CD4-positive, alpha-beta T cell treated with Interleukin-17A for 4 hours (primary cell): ENCODE results near the gene SLC1A4.
"Not testable (repeated sequence)": the region's sequence is repeated elsewhere in the genome, so short reads cannot be mapped to it uniquely, and the experiment has no call there.

ENCODE experiments used
- DNase-seq: peaks from one replicate; pipeline ENCODE4 v3.0.0-alpha.2; 2020; ENCODE audit warnings: mixed read lengths

The SLC1A4 gene

DNA sequence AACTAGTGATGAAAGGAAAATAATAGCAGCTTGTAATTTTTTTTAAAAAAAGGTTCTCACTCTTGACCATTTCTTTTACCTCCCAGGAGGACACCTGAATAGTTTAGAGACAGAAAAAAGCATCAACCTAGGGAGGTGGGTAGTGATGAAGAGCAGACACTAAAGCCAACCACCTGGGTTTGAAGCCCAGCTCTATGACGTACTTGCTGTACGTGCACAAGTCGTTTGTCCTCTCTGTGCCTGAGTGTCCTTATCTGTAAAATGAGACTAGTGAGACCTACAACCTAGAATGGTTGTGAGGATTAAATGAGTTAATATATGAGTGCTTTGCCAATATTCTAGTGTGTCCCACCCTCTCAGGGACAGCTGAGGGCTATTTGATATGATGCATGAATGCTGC lies 5.8 kb downstream of the SLC1A4 start:
- no peak for DNase-seq

DNA sequence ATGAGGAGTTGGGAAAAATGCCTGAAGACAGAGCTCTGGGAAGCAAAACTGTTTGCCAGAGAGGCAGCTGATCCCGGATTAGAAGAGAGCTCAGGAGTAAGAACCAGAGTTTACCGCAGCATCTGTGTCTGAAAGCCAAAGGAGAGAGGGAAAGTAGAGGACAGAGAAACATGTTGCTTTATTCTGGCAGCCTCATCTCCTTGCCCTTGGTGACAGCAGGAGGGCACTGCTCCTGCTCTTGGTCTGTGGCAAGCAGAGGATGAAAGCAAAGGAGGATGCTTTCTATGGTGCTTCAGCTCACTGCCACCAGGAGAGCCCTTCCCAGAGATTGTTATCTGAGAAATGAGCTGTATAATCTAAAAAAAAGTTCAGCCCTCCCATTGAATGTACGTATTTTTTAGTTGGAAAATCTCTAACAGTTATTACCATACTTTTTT lies 7.7 kb downstream of the SLC1A4 start:
- DNase-seq, result no peak

DNA sequence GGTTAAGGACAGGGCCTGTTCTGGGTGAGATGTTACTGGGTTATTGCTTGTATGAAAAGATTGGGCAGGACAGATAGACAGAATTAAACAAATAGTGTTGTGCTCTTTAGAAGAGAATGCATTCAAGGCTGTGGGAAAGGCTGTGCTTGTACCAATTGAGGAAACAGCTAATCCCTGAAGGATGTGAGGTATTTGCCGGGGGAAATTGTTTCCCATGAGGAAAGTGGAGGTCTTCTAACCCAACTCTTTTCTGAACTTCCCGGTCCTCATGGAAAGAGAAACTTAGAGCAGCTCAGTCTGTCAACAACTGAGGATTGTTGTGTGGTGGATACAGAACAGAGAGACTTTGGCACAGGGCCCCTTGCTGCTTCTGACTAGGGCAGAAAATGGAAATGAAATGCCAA lies 9.5 kb downstream of the SLC1A4 start:
- no peak for DNase-seq

DNA sequence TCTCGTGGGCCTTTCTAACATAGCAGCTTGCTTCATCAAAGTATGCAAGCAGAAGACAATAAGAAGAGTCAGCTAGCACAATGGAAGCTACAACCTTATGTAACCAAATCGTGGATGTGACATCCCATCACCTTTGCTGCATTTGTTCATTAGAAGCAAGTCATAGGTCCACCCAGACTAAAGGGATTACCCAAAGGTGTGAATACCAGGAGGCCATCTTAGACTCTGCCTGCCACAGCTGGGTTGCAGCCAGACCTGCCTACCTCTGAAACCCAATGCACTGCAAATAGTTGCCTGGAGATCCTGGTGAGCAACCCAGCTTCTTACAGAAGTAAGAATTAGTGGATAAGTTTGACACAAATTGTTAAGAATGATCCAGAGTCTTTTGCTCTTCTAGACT lies 10.6 kb downstream of the SLC1A4 start:
- DNase-seq, result no peak

DNA sequence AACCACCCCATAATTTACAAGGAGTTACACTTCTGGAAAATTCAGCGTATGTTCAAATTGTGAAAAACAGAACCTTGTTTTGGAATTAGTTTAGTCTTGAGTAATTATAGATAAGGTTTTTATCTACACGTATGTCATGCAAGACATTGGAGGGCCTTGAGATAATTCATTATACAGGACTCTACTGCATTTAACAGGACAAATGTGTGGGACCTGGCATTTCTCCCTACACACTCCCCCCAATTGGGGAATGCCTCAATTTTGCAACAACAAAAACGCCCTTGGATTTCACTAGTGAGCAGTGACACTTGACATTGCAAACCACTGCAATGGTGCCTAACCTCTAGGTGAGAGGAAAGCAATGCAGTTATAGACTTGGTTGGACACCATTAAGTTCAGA lies 11.4 kb downstream of the SLC1A4 start:
- no peak for DNase-seq

DNA sequence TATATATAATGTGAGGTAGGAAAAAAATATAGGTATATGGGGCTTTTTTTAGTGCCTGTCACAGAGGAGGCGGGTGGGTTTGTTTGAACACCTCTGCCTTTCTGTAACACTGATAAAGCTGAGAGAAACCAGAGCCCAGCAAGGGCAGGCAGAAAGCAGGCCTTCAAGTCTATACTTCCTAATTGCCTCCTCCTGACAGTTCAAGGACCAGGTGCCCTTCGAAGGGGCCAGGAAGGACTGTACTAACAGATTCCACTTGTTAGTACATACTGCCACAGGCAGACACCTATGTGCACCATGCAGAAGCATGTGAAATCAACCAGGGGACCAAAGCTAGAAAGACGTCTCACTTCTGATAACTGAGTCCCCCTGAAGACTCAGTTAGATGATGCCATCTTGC lies 13.8 kb downstream of the SLC1A4 start:
- DNase-seq, result no peak

DNA sequence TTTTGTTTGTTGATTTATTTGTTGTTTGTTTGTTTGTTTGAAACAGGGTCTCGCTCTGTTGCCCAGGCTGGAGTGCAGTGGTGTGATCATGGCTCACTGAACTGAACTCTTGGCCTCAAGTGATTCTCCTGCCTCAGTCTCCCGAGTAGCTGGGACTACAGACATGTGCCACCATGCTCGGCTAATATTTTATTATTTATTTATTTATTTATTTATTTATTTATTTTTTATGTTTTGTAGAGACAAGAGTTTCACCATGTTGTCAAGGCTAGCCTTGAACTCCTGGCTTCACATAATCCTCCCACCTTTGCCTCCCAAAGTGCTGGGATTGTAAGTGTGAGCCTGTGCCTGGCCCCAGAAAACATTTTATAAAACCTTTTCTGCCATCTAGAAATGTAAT lies 15.0 kb downstream of the SLC1A4 start:
- not testable (repeated sequence) for DNase-seq

DNA sequence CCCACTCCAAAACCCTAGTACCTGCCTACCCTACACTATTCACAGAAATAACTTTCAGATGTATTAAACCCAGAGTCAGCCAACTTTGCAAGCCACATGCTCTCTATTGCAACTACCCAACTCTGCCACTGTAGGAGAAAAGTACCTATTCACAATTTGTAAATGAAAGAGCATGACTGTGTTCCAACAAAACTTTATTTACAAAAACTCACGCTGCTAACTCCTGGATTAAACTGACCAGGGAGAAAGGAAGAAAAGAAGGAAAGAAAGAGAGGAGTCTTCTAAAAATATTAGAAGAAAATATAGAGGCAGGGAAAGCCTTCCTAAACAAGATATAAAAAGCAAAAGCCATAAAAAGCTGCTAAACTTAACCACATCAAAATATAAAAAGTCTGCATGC lies 24.6 kb downstream of the SLC1A4 start:
- DNase-seq, result no peak

DNA sequence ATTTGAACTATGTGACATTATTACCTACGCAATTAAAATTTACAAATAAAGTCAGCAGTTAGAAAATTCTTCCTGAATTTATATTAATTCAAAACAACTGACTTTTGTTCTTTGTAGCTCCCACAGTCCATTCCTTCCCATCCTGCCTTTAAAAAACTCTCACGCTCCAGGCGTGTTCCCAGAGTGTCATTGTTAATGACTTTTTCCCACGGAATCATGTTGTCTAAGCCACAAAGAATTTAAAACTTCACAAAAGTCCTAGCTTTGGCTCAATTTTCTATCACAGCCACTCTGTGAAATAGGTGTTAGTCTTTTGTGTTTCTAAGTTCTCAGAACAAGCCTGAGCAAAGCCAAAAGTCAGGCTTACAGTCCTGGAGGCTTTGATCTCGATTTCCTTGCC lies 26.5 kb downstream of the SLC1A4 start:
- DNase-seq, result no peak

DNA sequence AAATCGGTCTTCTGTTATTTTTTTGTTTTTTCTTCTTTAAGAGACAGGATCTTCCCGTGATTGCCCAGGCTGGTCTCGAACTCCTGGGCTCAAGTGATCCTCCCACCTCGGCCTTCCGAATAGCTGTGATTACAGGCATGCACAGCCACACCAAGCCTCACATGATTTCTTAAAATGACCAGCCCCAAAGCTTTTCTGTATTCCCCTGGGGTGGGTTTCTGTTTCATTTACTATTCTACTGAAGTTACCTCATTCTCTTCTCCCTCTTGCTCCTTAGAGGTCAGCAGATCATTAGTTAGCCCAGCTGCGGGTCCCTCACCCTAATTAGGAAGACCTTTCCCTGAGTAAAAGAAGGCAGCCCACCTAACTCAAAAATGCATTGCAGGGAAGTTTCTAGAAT lies 27.6 kb downstream of the SLC1A4 start:
- no peak for DNase-seq

DNA sequence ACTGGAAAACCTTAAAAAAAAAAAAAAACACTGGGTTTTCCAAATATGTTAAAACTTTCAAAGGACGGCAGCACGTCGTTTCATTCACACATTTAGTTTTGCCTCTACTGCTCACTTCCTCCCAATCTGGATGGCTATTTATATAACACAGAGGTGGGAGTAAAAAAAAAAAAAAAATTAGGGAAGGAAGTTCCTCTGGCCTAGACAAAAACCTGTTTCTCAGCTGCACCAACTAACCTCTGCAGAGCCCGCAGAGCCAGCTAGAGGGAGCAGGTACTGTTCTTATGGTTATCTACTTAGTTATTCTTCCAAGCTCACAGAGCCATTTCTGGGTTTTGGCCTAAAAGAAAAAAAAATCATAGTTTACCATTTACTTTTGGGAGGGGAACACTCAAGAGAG lies 28.1 kb downstream of the SLC1A4 start:
- no peak for DNase-seq

DNA sequence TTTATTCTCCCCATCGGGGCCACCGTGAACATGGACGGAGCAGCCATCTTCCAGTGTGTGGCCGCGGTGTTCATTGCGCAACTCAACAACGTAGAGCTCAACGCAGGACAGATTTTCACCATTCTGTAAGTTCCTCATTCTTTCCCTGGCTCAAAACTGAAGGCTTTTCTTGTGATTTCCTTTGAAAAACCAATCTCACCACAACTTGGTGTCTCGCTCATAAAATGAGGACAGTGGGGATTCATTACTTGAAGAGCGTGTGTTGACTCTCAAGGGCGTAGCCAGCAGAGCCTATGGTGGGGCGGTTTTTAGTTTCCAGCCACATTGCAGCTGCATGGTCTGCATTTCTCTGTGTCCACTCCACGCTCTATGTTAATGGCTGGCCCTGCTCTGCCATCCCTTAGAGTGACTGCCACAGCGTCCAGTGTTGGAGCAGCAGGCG lies 29.0 kb downstream of the SLC1A4 start:
- no peak for DNase-seq

DNA sequence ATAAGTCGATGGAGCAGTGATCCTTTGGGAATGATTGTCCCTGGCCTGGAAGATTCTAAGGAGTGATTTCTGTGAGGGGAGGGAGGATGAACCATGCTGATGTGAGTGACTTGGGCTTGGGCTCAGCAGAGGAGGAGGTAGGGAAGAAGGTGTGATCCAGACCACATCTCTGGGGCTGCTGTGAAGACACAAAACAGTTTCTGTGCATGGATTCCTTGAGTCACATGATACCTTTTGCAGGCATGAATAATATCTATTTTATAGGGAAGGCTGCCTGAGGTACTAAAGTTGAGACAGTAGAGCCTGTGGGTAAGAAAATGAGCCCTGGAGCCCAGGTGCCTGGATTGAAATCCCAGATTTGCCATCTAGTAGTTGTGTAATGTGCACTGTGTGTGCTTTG lies 29.8 kb downstream of the SLC1A4 start:
- DNase-seq, result no peak

DNA sequence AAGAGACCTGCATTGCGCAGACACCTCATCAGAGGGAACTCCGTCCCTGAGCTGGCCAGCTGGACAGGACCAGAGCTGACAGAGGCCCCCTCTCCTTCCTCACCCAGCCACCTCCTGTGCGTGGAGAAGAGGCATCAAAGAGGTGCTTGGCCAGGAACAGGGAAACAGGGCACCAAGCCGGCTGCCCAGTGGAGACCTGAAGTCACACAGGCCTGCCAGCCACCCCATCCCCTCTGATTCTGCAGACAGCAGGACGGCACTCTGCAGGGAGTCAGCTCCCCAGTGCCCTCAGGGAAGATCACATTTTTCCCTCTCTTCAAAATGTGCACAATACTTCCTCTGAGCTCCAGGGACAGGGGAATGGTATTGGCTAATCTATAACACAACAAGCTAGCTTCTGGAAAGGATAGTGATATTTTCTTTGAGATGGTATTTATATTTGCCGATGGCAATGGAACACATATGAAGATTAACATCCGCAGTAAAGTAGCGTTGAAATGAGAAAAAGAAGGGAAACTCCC lies 30.5 kb downstream of the SLC1A4 start:
- DNase-seq, result no peak

DNA sequence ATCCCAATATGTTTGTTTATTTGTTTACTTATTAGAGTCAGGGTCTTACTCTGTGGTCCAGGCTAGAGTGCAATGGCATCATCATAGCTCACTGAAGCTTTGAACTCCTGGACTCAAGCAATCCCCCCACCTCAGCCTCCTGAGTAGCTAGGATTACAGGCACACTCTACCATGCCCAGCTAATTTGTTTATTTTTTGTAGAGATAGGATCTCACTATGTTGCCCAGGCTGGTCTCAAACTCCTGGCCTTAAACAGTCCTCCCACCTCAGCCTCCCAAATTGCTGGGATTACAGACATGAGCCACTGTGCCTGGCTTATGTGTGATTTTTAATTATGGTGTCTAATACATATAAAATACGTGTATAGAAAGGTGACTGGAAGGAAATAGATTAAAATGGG lies 31.1 kb downstream of the SLC1A4 start:
- not testable (repeated sequence) for DNase-seq

DNA sequence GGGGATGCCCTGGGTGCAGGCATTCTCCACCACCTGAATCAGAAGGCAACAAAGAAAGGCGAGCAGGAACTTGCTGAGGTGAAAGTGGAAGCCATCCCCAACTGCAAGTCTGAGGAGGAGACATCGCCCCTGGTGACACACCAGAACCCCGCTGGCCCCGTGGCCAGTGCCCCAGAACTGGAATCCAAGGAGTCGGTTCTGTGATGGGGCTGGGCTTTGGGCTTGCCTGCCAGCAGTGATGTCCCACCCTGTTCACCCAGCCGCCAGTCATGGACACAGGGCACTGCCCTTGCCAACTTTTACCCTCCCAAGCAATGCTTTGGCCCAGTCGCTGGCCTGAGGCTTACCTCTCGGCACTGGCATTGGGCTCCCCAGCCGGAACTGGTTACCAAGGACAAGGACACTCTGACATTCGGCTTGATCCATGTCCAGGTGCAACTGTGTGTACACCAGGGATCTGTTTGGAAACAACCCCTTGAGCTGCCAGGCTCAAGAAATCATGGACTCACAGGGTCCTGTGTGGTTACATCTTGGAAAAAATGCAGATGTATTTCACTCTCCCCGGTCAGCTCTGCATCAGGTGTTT lies 31.8 kb downstream of the SLC1A4 start:
- no peak for DNase-seq

DNA sequence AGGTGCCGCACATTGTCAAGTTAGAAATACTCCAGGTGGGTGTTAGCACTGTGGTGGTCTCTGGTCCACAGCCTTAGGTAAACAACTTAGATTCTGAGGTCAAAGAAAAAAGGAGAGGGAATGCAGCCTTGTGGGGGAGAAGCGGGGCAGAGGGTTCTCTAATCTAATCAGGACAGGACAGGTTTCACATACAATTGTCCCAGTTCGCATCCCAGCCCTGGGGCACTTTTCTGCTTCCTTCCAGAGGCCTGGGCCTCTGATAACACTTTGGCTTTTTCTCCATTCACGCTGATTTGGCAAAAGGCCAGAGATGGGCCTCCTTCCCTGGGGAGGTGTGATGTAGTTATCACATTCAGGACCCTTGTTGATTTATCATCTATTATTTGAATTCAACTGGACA lies 32.5 kb downstream of the SLC1A4 start:
- DNase-seq, result no peak

DNA sequence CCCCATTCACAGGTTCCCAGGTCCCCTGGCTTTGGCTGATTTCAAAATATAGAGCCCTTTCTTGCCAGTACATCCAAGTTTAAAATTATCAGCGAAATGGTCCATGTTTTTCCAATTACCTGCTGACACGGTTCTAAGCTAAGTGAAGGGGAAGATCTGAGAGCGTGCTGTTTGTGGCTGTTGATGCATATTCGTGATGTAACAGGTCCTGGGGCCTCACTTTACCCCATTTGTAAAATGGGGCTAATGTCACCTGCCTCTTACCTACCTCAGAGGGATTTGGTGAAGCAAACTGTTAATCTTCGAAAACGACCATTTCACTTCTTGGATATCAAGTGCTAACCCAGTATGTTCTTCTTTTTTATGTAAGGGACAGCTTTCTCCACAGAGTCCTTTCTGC lies 33.0 kb downstream of the SLC1A4 start:
- DNase-seq, result no peak

DNA sequence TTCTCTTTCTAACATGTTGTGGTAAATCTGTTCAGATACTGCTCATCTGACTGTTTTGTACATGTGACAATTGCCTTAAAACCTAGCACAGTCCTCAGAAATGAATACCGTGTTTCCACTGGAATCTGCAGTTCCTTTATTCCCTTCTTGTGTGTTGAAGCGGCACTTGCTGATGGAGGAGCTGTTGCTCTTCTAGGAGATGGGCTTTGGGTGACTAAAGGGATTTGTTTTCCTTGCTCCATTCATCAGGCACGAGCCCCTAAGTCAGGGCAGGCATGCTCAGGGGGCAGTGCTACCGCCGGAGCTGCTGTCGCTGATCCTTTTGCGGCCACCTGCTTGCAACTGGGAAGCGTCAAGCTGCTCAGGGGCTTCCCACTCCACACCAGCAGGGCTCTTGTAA lies 34.5 kb downstream of the SLC1A4 start:
- DNase-seq, result no peak

DNA sequence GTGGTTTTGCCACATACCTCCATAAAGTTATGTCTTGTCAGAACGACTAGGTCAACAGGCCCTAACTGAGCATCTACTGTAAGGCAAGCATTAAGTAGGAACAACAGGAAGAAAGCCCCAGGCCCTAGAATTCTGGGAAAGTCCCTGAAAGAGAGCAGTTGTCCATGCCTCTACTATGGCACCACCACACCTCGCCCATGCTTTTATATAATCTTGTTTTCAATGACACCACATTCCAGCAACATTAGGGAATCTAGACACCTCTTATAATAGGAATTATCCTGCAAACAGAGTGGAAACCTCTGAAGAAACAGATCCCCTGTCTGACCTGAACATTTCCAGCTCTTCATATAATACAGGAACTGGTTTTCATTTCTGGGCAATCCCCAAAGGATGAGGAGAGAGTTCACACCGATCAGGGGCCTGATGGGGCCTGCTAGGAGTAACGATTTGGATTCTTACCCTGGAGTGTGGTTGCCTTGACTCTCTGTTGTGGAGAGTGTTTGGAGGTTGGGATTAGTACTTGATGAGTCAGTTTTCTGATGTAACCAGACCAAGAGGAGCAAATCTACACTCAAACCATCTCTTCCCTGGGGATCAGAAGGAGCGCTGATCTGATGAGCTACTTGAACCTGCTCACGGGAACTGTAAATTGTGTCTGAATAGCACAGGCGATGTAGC lies 35.1 kb downstream of the SLC1A4 start:
- no peak for DNase-seq

DNA sequence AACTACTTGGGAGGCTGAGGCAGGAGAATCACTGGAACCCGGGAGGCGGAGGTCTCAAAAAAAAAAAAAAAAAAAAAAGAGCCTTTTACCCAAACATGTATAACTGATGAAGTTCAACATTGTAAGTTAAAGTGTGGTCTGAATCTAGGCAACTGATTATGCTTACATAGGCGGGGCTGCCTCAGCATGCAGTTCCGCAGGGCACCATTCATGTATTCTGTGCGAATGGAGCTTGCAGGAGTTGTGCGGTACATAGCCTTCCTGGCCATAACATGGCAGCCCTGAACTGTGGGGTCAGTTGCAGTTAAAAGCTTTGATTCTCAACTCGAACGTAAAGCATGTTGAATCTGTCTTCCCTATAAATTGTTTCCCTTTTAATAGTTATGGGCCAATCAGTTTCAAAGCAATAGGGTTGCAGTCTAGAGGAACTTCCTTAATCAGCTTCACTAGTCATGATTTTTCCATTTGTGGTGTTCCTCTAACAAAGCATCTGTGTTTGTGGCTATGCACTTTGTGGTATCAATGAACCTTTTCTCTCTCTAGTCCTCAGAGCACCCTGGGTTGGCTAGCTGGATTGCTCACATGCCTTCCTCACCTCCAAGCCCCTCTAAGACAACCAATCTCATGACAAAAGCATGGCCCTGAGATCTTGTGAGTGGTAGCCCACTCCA lies 36.4 kb downstream of the SLC1A4 start:
- DNase-seq, result no peak

DNA sequence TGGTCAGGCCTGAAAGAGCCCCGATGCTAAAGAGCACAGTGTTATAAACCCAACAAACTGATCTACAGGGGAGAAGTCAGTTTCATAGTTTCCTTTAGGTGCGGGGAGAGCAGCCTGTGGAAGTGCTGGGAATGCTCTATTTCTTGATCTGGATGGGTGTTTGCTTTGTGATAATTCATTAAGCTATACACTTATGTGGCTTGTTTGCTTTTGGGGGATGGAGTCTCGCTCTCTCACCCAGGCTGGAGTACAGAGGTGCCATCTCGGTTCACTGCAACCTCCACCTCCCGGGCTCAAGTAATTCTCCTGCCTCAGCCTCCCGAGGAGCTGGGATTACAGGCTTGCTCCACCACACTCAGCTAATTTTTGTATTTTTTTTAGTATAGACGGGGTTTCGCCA lies 37.0 kb downstream of the SLC1A4 start:
- DNase-seq, result no peak

DNA sequence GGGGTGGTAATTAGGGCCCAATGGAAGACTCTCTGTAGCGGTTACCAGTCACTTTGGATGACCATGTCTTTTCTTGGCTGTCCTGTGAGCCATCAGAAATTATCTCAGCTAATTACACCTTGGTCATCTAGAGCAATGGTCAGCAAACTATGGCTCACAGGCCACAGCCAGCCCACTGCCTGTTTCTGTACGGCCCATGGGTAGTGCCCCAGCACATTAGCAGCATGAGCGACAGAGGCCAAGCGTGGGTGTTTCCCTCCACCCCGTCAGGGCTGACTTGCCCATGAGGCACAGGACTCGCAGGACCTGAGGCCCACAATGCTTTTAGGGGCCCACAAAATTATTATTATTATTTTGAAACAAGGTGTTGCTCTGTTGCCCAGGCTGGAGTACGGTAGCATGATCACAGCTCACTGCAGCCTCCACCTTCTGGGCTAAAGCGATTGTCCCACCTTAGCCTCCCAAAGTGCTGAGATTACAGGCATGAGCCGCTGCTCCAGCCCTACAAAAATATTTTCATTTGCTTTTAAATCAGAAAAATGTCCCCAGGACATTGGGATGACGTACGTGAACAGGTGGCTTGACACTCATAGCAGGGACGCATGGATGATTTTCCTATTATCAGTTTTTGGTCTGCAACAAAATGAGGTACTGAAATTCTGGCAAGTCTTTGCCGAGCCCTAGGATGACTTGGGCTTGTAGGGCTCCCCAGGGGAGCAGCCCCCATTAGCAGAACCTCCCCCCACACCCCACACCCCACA lies 37.7 kb downstream of the SLC1A4 start:
- DNase-seq, result no peak
